Lower leg skin (tissue), 4 donors: ENCODE results near the gene CAPN2. TPM values are rescaled to one million over a fixed set of nuclear protein-coding genes. Genes with fewer than 3 reads are reported as not detected.

ENCODE experiments used
- DNase-seq, 2 donors: peaks; one replicate each; pipeline ENCODE4 v3.0.0-alpha.2; 2019; ENCODE audit warnings: low spot score in 2 of 2
- H3K4me3 ChIP-seq: fragments of 200-600 bp; sonication (generic); 2 replicates; pipeline ENCODE4 v1.5.1; 2017; ENCODE audit warnings: mild to moderate bottlenecking, low read depth; ENCODE audit not compliant: poor library complexity, severe bottlenecking
- CTCF ChIP-seq, 3 donors: fragments of 450-650 bp; IDR thresholded peaks; one replicate each; pipeline ENCODE4 v1.5.1; 2016; ENCODE audit warnings: antibody characterized with exemption in 3 of 3, mild to moderate bottlenecking in 3 of 3, moderate library complexity in 2 of 3
- POLR2A ChIP-seq, 2 donors: fragments of 450-650 bp; IDR thresholded peaks; one replicate each; pipeline ENCODE4 v1.6.1; 2016 to 2017; ENCODE audit warnings: antibody characterized with exemption in 2 of 2, mild to moderate bottlenecking in 1 of 2, moderate library complexity in 1 of 2
- WGBS, 2 donors: methylation state at CpG; one replicate each; pipeline ENCODE4 v1.1.5; 2018; 5-methylcytosine and 5-hydroxymethylcytosine counted together
- intact Hi-C: fragments of 100-400 bp; cut with DNase I; formaldehyde crosslinking; loops from one replicate; pipeline ENCODE4 v1.15.0; 2023; ENCODE audit warnings: low total_unique reads
- total RNA-seq, 4 donors: library from RNA; depleted of rRNA; stranded (reverse); fragments of >200 nt; gene quantifications; one replicate each; pipeline ENCODE4 v1.1.0, GENCODE V29; 2016

Gene CAPN2
- total RNA-seq, 4 donors from 2014 or later: 33.7 to 73.3 (median 47.2) TPM

DNA sequence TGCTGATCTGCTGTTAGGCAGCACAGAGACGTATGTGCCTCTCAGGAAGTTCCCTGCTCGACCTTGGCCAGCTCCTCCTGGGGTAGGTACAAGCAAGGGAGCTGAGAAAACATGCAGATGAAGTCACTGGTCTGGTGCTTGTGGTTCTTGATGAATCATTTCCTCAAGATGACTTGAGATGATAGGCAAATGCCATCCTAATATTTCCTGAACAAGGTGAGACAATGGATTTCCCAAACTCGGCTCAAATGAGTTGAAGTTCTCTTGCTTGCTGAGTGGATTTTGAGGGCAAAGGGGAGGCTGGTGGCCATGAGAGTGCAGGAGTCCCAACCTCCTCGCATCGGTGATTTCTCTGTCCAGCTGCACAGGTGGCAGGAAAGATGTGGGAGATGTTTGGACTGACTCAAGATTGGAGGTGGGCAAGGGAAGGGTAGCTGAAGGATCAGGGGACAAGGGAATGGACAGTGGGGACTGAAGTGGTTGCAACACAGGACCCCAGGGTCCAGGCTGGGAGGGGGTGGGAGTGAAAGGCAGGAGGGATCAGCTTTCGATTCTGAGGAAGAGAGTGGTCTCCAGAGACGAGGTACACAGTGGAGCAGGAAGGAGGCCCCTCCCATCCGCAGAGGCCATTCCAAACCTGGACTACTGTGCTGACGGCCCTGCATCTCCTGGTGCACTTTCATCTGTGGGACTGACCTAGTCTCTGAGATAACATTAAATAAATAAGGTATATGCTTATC is 63.9 kb downstream of the CAPN2 start:
- no peak for DNase-seq
- WGBS, 2 donors: 66 to 67% methylated on average over 9 of the region's 9 CpGs
- TF ChIP-seq POLR2A (IDR thresholded peaks at IDR 0.05): no peak
- intact Hi-C loops: no loop called here
- no peak overlapping the region for H3K4me3 ChIP-seq

DNA sequence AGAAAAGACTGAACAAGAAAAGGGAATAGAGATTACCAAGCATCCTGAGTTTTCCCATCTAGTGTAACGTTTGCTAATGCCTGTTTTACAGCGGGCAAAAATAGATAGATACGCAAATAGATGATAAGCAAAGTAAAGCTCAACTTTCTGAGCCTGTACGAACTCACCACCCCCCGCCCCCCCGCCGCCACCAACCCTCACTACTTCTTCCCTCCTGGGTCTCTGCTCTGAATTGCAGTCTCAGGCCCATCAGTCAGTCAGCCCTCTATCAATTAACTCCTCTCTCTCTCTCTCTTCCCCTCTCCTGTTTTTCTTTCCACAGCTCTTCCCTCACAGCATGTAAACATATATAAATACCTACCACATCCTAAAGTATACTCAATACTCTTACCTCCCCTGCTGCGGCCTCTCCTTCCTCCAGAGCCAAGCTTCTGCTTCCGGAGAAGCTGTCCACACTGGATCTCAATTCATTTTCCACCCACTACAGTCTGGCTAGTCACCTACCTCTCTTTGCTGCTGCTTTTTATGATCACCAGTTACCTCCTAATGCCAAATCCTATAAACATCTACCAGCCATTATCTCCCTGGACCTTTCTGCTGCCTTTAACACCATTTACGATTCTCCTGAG is 64.6 kb downstream of the CAPN2 start:
- DNase-seq: no peak
- no peak for TF ChIP-seq POLR2A (IDR thresholded peaks at IDR 0.05)
- no peak for TF ChIP-seq CTCF (IDR thresholded peaks at IDR 0.05)
- WGBS, 2 donors: 88% methylated on average over 10 of the region's 10 CpGs
- no peak overlapping the region for H3K4me3 ChIP-seq
- intact Hi-C loops: no loop called here

DNA sequence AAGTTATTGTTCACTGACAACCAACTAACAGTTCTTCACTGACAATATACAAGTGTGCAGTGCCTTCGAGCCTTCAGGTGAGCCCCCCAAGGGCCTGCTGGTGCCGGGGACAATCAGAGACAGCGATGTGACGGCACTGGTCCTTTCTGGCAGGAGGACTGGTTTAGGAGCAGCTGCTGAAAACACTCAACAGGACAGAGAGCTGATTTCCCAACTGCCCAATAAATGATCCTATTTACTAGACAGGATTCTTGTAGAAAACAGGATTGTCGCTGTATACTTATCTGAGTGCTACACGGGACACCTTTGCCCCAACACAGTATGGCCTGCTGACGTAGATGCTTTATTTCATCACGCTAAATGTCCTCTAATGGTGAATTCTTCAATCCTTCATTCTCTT is 68.0 kb downstream of the CAPN2 start:
- 93 to 96% methylated on average over 8 of the region's 8 CpGs for WGBS, 2 donors
- intact Hi-C loops: no loop called here
- no peak for DNase-seq
- H3K4me3 ChIP-seq: no peak overlapping the region
- no peak for TF ChIP-seq POLR2A (IDR thresholded peaks at IDR 0.05)
- no peak for TF ChIP-seq CTCF (IDR thresholded peaks at IDR 0.05)

DNA sequence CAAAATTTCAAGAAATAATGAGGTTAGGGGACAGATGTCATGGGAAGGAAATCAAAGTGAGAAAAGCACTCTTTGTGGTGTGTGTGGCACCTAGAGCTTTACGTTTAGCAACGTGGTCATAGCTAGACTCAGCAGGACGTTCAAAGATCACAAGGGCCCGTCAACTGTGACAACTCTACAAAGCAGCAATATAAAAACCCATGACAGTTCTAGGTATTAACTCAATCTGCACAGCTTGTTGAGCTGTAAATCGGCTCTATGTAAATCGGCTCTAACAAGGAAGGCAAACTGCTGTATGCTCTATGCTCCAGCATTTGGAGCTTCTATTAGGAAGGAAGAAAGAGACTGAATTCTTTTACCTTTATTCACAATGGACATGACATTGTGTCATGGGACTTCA is 68.6 kb downstream of the CAPN2 start:
- no peak for DNase-seq
- H3K4me3 ChIP-seq: no peak overlapping the region
- 88 to 89% methylated on average over 6 of the region's 6 CpGs for whole genome bisulfite sequencing, 2 donors
- intact Hi-C loops: no loop called here
- TF ChIP-seq CTCF (IDR thresholded peaks at IDR 0.05) (no peak), POLR2A (IDR thresholded peaks at IDR 0.05) (no peak)

DNA sequence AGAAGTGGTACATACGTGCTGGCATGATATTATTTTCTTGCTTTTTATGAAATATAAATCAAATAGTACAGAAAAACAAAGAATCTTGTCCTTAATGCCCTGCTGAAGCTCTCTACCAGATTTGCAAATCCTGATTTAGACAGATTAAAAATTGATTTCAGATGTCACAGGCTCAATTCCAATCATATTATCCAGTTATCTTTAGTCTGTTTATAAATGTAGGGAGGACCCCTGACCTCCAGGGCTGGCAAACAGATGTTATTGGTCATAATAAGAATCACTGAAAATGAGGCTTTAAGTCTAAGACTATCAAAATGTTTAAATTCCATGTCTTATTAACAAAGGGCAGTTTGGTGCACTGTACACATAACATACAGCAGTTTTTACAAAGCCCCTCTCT is 71.3 kb downstream of the CAPN2 start:
- intact Hi-C loops: no loop called here
- DNase-seq: no peak
- H3K4me3 ChIP-seq: no peak overlapping the region
- WGBS, 2 donors: 70 to 74% methylated on average over 1 of the region's 1 CpG
- TF ChIP-seq CTCF (IDR thresholded peaks at IDR 0.05): no peak
- TF ChIP-seq POLR2A (IDR thresholded peaks at IDR 0.05): no peak

DNA sequence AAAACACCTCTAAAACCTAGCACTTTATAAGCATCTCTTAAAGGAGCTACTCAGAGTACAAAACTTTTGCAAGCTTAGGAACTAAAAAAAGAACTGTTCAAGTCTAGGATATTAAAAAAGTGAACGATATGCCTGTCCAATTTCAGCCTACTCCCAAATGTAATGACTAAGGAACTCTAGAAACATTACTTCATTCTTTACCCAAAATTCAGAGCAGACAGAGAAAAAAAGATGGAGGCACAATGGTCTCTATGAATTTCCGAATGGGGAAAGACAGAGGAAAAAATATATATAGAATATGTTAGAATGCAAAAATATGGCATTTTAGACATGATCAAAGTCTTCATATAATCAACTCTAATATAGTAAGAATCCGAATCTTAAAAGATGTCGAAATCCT is 72.2 kb downstream of the CAPN2 start:
- no peak overlapping the region for H3K4me3 ChIP-seq
- DNase-seq: no peak
- intact Hi-C loops: no loop called here
- 79 to 84% methylated on average over 4 of the region's 4 CpGs for WGBS, 2 donors
- TF ChIP-seq POLR2A (IDR thresholded peaks at IDR 0.05) (no peak), CTCF (IDR thresholded peaks at IDR 0.05) (no peak)
